Measurements from ENCODE around the gene RMND5A.
"Not testable (repeated sequence)": the region's sequence is repeated elsewhere in the genome, so short reads cannot be mapped to it uniquely, and the experiment has no call there.

Gene RMND5A, protein sequence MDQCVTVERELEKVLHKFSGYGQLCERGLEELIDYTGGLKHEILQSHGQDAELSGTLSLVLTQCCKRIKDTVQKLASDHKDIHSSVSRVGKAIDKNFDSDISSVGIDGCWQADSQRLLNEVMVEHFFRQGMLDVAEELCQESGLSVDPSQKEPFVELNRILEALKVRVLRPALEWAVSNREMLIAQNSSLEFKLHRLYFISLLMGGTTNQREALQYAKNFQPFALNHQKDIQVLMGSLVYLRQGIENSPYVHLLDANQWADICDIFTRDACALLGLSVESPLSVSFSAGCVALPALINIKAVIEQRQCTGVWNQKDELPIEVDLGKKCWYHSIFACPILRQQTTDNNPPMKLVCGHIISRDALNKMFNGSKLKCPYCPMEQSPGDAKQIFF

DNA sequence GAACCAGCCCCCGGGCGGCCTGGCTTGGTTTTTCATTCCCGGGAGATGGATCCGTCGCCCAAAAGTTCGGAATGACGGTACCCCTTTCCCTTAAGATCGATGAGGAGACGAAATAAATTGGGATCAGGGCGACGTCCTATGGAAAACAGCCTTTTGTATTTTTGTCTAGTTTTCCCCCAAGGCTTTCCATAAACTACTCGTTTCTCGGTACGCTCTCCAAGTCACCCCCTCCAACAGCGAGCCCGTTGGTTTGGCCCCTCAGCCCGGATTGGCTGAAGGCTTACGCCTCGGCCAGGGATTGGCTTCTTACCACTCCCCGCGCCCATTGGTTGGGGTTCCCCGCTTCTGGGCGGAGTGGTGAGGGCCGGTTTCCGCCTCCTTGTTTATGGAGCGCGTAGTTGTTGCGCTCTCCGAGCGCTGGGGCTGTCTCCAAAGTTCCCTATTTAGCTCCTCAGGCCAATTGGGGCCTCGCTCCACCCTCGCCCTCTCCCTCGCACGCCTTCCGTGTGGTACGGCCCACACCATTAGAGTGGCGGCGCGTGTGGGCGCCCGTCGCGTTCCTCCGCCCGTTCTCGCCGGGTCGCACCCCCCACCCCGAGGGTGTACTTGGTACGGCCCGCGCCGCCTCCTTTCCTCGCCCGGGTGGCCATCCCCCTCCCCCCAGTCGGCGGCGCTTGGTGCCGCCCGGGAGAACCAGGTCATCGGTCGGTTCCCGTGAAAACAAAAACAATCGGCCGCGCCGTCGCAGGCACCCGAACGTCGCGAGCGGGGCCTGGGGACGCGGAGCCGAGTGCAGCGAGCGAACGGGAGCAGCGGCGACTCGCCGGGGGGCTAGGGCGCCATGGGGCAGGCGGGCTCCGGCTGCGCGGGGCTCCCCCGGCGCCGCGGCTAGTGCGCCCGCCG lies at the start of gene RMND5A:
RMND5A (plus strand) TSS at position 655 of the 903 bp plus-strand sequence. CDS start 377 bp downstream, outside the sequence.
- peak; percentile 32 for DNase-seq

DNA sequence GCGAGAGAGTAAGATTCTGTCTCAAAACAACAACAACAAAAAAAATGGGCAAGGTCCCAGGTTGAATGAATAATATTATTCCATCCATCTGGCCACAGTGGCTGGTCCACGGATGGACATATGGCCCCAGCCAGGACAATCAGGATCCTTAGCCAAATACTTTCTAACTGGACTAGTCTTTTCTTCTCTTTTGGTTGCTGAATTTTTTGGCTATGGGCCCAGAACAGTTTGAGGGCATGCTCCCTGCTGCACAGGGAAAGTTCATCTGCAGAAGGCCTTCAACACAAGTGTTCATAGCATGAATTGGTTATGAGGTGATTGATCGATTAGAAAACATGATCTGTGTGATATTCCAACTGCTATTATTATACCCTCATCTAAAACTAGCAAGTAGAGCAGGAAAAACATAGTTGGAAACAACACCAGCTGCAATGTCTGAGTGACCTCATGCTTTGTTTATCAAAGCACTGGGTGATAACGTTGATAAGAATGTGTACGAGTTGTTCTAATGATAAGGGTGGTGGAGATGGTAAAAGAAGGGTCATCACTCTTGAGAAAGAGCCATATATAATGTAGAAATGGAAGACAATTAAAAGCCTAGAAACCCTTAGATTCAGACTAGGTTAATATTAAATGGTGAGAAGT lies 48.6 kb upstream of the RMND5A start:
- DNase-seq = no peak

DNA sequence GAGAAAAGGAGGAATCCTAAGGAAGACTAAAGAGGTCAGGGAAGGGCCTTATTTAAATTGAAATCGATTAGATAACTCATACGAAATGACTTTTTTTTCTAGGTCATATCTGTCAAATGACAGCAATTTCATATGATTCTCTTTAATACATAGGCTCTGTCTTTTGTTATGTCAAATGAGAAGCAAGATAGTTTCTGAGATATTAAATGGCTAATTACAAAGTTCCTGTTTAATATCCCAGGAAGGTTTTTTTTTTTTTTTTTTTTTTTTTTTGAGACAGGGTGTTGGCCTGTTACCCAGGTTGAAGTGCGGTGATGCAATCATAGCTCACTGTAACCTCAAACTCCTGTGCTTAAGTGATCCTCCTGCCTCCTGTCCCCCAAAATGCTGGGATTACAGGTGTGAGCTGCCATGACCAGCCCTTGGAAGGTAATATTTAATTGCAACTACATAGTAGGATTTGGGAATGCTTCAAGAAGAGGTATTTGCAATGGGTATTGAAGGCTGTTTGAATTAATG lies 48.0 kb upstream of the RMND5A start:
- no peak for DNase-seq

DNA sequence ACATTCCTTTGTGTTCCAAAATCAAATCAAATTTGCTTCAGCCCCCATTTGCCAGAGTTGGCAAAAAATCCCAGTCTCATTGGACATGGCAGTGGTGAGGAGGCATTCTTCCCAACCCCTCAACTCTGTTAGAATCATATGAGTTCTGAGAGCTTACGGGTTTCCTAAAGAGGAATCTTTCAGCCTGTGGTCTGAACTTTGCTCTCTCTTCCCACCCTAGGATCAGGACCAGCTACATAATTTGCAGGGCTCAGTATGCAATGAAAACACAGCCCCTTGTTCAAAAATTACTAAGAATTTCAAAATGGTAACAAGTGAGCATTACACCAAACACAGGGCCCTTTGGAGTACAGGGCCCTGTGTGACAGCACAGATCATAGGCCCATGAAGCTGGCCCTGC lies 47.1 kb upstream of the RMND5A start:
- DNase-seq = no peak

DNA sequence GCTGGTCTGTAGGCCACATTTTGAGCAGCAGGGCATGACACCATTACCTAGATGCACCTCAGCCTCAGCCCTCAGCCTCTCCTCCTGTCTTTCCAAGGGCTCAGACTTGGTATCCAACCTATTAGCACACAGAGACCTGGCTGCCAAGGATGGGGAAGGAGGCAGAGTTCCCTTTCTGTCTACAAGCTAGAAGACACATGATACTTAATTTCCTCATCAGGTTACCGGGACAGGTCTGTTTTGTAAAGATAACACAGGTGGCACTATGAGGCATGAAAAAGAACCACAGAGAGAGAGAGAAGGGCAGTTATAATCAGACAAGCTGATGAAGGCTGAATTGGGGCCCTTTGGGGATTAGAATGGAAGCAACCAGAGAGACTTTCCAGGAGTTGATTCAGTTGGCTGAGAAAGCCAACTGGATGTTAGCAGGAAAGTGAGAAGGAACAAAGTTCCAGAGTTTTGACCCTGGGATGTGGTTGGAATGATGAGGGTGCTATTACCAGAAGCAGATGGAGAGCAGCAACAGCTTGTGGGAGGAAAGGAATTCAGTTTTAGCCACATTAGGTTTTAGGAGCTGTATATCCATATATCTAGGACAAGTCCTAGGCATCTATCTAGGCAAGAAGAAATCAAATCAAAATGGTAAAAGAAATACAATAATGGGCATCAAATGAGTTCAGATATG lies 46.0 kb upstream of the RMND5A start:
- no peak for DNase-seq

DNA sequence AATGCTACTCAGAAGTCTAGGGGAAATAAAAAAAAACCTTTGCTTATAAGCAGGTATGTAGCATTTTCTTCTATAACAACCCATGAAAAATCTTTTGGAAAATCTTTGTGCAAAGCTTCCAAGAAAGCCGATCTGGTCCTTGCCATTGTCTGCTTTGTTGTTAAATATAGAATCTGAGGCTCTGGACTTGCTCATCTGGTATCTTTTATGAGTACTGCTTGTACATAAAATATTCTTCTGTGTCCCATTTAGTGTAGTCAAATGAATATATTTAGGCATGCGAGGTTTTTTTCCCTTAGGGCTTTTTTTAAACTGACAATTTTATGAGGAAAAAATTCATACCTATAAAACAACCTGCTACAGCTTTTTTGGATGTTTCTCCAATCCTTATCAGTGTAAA lies 45.0 kb upstream of the RMND5A start:
- no peak for DNase-seq

DNA sequence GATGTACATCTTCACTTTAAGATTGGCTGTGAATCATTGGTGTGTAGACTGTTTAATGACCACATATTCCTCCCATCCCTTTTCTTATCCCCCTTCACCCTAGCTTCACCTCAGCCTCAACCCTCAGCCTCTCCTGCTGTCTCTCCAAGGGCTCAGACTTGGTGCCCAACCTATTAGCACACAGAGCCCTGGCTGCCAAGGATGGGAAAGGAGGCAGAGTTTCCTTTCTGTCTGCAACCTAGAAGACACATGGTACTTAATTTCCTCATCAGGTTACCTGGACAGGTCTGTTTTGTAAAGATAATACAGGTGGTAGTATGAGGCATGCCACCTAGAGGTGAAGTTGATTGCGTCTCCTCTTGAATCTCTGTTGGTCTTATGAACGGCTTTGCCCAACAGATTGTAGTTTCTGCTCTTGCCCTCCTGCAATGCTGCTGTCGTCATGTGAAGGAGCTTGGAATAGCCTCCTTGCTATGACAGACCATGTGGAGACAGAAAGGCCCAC lies 44.5 kb upstream of the RMND5A start:
- DNase-seq = no peak

DNA sequence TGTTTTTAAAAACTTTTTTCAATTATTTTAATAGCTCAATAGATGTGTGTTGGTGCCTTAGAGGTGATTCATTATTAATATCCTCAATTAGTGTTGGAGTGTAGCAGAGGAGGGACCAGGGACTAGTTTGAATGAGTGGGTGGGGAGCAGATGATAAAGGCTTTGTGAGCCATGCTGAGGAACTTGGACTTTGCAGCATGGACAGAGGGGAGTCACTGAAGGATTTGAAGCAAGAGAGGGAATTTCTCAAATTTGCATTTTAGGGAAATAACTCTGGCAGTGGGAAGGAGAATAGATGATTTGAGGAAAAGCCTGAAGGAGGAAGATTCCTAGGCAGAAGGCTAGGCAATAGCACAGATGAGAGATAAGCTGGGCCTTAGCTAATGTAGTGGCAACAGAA lies 42.3 kb upstream of the RMND5A start:
- no peak for DNase-seq

DNA sequence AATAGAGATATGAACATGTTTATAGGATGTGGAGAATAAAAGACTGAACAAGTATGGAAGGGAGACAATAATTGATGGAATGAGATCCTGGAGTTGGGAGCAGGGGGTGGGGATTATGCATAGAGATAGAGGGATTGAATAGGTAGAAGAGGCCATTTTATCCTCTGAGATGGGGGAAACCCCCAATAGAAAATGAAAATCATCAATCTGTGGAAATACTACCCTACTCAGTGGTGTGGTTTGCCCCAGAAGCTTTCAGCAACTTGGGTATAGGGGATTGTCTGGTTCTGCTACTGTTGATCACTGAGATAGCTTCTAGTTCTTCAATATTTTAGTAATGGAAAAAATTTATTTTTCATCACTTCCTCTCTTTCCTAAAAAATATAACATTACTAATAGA lies 41.1 kb upstream of the RMND5A start:
- no peak for DNase-seq

DNA sequence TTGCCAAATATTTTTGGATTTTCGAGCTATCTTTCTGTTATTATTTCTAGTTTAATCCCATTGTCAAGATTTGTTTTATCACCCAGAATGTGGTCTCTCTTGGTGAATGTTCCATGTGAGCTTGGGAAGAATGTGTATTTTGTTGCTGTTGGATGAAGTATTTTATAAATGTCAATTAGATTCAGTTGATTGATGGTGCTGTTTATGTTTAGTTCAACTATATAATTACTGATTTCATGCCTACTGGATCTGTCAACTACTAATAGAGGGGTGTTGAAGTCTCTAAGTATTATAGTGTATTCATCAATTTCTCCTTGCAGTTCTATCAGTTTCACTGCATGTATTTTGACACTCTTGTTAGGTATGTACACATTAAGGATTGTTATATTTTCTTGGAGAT lies 34.7 kb upstream of the RMND5A start:
- DNase-seq = no peak

DNA sequence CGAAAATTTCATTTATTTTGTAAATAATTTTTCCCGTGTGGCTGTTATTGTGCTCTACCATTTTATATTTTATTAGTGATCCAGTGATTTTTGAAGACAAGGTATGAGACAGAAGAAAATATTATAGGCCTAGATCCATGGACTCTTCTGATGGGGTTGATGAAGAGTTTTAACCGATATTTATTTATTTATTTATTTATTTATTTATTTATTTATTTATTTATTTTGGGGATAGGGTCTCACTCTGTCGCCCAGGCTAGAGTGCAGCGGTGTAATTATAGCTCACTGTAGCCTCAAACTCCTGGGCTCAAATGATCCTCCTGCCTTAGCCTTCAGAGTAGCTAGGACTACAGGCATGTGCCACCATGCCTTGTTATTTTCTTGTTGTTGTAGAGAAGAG lies 33.6 kb upstream of the RMND5A start:
- no peak for DNase-seq

DNA sequence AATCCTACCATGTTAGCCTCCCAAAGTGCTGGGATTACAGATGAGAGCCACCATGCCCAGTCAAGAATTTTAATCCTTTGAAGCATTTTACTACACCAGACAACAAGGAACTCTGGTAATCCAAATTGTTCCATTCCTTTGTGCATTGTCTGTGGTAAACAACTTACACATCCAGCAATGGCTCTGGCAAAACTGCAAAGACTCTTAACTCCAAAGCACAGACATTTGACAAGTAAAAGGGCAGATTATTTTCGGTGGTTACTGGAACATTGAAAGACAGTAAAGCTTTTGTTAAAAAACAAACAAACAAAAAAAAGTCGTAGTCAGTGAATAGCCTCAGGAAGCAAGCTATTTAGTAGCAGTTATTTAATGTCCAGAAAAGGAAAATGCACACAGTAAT lies 33.2 kb upstream of the RMND5A start:
- DNase-seq = no peak

DNA sequence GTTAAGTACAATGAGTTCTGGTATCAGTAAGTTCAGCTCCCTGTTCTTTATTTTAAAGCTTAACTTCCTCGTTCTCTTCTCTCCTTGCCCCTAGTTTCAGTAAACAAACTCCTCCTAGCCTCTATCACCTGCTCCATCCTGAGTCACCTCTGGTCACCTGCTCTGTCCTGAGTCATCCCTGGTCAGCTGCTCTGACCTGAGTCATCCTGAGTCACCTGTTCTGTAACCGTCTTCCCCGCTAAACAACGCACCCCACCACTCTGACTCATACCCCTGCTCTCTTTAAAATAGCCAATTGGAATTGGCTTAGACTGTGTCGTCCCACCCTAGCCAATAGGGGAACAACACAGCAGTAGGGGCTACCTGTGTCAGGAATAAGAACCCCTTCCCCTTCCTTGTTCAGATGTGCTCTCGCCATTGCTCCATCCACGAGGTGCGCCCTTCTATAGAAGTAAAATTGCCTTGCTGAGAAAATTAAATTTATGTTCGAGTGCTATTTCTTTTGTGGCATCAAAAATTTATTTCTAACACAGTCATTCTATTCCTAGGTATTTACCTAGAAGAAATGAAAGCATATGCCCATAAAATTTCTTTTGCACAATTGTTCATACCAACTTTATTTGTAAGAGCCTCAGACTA lies 24.9 kb upstream of the RMND5A start:
- DNase-seq = no peak

DNA sequence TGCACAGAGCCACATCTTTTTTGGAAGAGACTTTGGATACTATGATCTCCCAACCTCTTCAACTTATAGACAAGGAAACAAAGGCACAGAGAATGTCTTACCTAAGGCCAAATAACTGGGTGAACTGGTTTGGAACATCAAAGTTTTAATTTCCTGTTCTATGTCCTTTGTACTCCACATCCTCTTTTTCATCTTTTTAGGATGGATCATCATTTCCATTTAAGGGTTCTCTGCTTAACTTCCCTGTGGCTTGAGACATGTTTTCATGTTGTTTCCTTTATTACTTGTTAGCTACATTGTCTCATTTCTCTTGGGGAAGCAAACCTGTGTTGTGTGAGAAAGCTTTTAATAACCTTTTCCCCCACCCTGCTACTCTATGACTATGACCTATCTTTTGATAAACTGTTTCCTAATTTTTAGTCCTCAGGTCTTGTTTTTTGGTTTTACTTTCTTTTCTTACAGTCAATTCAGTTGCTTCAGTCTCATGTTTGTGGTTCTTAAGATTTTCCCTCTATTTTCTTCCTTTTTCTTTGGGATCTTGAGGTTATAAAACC lies 22.5 kb upstream of the RMND5A start:
- DNase-seq = no peak

DNA sequence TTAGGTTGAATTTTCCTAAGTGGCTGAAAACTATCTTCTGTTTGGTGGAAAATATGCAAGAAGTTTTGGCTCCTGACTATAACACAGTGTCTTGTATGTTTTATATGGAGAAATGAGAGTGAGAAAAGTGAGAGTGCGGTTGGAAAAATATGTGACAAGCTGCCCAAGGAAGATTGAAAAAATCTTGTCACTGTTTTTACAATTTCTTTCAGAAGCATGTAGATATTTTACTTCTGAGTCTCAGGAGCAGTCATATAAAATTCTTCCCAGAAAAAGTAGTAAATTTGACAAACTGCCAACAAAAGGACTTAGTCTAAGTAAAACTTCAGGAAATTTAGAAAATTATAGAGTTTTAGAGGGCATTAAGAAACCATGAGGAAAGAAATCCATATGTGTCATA lies 19.4 kb upstream of the RMND5A start:
- no peak for DNase-seq

DNA sequence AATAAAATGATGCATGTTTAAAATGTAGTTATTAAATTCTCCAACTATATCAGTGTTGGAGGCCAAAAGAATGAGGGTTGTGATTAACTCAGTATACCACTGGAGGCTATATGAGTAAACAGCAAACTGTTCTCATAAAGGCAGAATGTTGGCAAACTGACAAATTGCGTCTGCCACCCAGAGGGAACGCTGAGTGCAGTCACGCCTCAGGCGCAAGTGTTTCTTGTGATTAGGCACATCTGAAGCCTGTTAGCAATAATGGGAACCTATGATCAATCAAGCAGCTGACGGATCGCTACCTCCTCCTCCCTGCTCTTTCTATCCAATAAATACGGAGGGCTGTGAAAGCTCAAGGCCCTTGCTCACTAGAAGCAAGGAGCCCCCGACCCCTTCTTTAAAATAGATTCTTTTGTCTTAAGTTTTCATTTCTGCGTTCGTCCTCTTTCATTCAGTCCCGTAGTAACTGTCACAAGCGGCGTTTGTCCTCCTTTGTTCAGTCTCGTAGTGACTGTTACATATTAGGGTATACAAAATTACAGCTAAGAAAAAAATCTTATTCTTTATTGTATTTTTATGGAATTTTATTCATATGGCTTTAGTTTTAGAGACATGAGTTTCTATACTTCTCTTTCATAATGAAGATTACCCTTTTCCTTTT lies 16.3 kb upstream of the RMND5A start:
- DNase-seq = no peak

DNA sequence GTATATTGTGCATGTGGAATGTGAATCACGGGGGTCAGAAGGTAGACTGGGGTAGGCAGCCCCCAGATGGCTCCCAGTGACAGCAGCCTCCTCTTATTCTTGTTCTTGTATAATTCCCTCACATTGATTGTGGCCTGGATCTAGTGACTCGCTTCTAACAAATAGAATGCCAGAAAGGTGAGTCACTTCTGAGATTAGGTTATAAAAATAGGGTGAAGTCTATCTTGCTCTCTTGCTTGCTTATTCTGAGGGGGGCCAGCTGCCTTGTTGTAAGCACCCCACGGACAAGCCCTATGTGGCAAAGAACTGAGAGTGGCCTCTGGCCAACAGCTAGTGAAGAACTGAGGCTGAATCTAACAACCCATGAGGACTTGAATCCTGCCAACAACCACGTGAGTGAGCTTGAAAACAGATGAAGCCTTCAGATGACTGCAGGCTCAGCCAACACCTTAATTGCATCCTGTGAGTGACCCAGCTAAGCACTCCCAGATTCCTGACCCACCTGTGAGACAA lies 15.6 kb upstream of the RMND5A start:
- no peak for DNase-seq

DNA sequence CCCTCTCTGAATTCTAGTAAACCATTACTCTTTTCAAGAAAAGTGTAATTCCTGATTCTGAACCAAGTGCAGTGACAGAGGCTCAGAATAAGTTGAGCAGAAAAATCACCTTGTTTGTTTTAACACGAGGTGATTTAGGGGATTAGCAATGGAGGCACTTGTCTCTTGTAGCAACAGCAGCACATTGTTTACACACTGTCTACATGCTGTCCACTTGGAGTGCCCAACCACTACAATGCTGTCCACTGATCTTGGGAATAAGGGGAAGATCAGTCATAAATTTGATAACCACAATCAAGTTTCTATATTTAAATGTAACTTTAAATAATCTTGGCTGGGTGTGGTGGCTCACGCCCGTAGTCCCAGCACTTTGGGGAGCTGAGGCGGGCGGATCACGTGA lies 13.9 kb upstream of the RMND5A start:
- no peak for DNase-seq

DNA sequence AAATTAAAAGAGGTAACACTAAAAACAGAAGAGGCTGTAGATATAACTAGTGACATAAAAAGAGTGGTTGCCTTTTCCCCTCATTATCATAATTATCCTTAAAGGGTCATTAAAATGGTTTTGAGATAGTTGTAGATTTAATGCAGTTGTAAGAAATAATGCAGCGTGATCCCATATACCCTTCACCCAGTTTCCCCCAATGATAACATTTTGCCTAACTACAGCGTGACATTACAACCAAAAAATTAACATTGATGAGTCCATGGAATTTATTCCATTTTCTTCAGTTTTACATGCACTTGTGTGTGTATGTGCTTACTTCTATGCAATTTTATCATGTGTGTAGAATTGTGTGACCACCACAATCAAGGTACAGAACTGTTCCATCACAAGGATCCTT lies 13.2 kb upstream of the RMND5A start:
- DNase-seq = no peak

DNA sequence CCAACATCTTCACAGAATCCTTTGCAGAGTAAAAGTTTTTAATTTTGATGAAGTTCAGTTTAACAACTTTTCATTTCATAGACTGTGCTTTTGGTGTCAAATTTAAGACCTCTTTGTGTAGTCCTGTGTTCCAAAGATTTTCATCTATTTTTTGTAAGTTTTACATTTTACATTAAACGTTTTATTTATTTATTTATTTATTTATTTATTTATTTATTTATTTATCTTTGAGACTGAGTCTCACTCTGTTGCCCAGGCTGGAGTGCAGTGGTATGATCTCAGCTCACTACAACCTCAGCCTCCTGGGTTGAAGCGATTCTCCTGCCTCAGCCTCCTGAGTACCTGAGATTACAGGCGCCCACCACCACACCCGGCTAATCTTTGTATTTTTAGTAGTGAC lies 12.0 kb upstream of the RMND5A start:
- not testable (repeated sequence) for DNase-seq
